GM23338 (cell line): Measurements from ENCODE around the gene EEF2K. TPM values are rescaled to one million over a fixed set of nuclear protein-coding genes. Genes with fewer than 3 reads are reported as not detected.

Experiments used
- ATAC-seq: fragments of 200-7000 bp; cut with Tn5 transposase; 3 replicates; pipeline ENCODE4 v1.9.1; 2020
- DNase-seq: peaks from one replicate; pipeline ENCODE4 v3.0.0-alpha.2; 2015; ENCODE audit warnings: low spot score
- H2AFZ ChIP-seq: fragments of 200-600 bp; sonication (generic); 2 replicates; pipeline ENCODE4 v1.8.0; 2016; ENCODE audit warnings: antibody characterized with exemption, mild to moderate bottlenecking, moderate library complexity
- H3F3A ChIP-seq: fragments of 200-600 bp; sonication (generic); replicated peaks from 2 replicates; pipeline ENCODE4 v1.8.0; 2017; ENCODE audit warnings: antibody characterized with exemption, mixed run types, low read depth
- H3K27ac ChIP-seq: fragments of 200-600 bp; sonication (generic); 2 replicates; pipeline ENCODE4 v1.6.1; 2016; ENCODE audit warnings: low read depth
- H3K27me3 ChIP-seq: fragments of 200-600 bp; sonication (generic); 2 replicates; pipeline ENCODE4 v1.8.0; 2016; ENCODE audit warnings: mild to moderate bottlenecking, mixed run types, moderate library complexity; ENCODE audit not compliant: insufficient read depth
- H3K36me3 ChIP-seq: fragments of 200-600 bp; sonication (generic); 2 replicates; pipeline ENCODE4 v1.8.0; 2016; ENCODE audit warnings: mild to moderate bottlenecking; ENCODE audit not compliant: insufficient read depth
- H3K4me1 ChIP-seq: fragments of 200-600 bp; sonication (generic); 2 replicates; pipeline ENCODE4 v1.8.0; 2016; ENCODE audit warnings: mild to moderate bottlenecking, moderate library complexity; ENCODE audit not compliant: insufficient read depth
- H3K4me2 ChIP-seq: fragments of 200-600 bp; sonication (generic); 2 replicates; pipeline ENCODE4 v1.7.1; 2017; ENCODE audit warnings: mixed run types
- H3K4me3 ChIP-seq: fragments of 200-600 bp; sonication (generic); 2 replicates; pipeline ENCODE4 v1.6.1; 2016; ENCODE audit warnings: mixed run types
- H3K79me2 ChIP-seq: fragments of 200-600 bp; sonication (generic); replicated peaks from 2 replicates; pipeline ENCODE4 v1.8.0; 2017; ENCODE audit warnings: mild to moderate bottlenecking; ENCODE audit not compliant: insufficient read depth
- H3K9me2 ChIP-seq: fragments of 200-600 bp; sonication (generic); 2 replicates; pipeline ENCODE4 v1.8.0; 2017; ENCODE audit not compliant: insufficient read depth
- H4K20me1 ChIP-seq: fragments of 200-600 bp; sonication (generic); replicated peaks from 2 replicates; pipeline ENCODE4 v1.8.0; 2017; ENCODE audit warnings: mild to moderate bottlenecking; ENCODE audit not compliant: insufficient read depth
- H3K27ac Mint-ChIP-seq: 2 replicates; pipeline ENCODE4 v1.8.0; 2020; ENCODE audit warnings: inconsistent platforms, mild to moderate bottlenecking, moderate library complexity, mixed read lengths
- H3K27me3 Mint-ChIP-seq: 3 replicates; pipeline ENCODE4 v1.8.0; 2022; ENCODE audit warnings: low read depth, mild to moderate bottlenecking, moderate library complexity, mixed read lengths, inconsistent platforms; ENCODE audit not compliant: insufficient read depth, poor library complexity
- H3K36me3 Mint-ChIP-seq: 3 replicates; pipeline ENCODE4 v1.8.0; 2021; ENCODE audit warnings: low read depth, mild to moderate bottlenecking, inconsistent platforms, moderate library complexity, mixed read lengths
- H3K4me1 Mint-ChIP-seq: 3 replicates; pipeline ENCODE4 v1.8.0; 2020; ENCODE audit warnings: mild to moderate bottlenecking, inconsistent platforms, mixed read lengths
- H3K4me3 Mint-ChIP-seq: 3 replicates; pipeline ENCODE4 v1.8.0; 2021; ENCODE audit warnings: moderate library complexity, mild to moderate bottlenecking, inconsistent platforms, mixed read lengths
- H3K9me3 Mint-ChIP-seq: 3 replicates; pipeline ENCODE4 v1.8.0; 2020; ENCODE audit warnings: moderate library complexity, mild to moderate bottlenecking, inconsistent platforms, mixed read lengths
- CTCF ChIP-seq, 2 experiments: fragments of 200-600 bp in 1 of 2; sonication (generic) in 1 of 2; conservative IDR thresholded peaks; 2 replicates each; pipeline versions ENCODE4 v1.5.1 to v1.6.1; 2016 to 2017; ENCODE audit warnings: antibody characterized with exemption in 2 of 2, low read depth in 2 of 2, mild to moderate bottlenecking in 2 of 2, moderate library complexity in 1 of 2
- ETS1 ChIP-seq: IDR thresholded peaks from 2 replicates; pipeline ENCODE4 v1.6.1; 2016; ENCODE audit warnings: antibody characterized with exemption
- EZH2 ChIP-seq: fragments of 200-600 bp; sonication (generic); IDR thresholded peaks from one replicate; pipeline ENCODE4 v1.8.0; 2017; ENCODE audit warnings: antibody characterized with exemption, mild to moderate bottlenecking, low read depth; ENCODE audit not compliant: unreplicated experiment
- NANOG ChIP-seq: IDR thresholded peaks from 2 replicates; pipeline ENCODE4 v1.6.1; 2016; ENCODE audit warnings: antibody characterized with exemption, borderline replicate concordance
- POLR2AphosphoS5 ChIP-seq: IDR thresholded peaks from 2 replicates; pipeline ENCODE4 v1.6.1; 2016; ENCODE audit warnings: antibody characterized with exemption, low read depth
- REST ChIP-seq: IDR thresholded peaks from one replicate; pipeline ENCODE4 v1.6.1; 2018; ENCODE audit warnings: antibody characterized with exemption; ENCODE audit not compliant: unreplicated experiment
- STAT1 ChIP-seq: IDR thresholded peaks from one replicate; pipeline ENCODE4 v1.6.1; 2016; ENCODE audit warnings: antibody characterized with exemption; ENCODE audit not compliant: unreplicated experiment
- ZNF114 ChIP-seq: fragments of 250-450 bp; sonication (Bioruptor Pico); IDR thresholded peaks from 2 replicates; pipeline ENCODE4 v1.5.0; 2020; ENCODE audit warnings: mild to moderate bottlenecking, moderate library complexity
- ZNF331 ChIP-seq: fragments of 250-450 bp; sonication (Bioruptor Pico); IDR thresholded peaks from 2 replicates; pipeline ENCODE4 v1.5.0; 2020; ENCODE audit warnings: low read depth, mild to moderate bottlenecking, moderate library complexity
- ZNF462 ChIP-seq: fragments of 250-450 bp; sonication (Bioruptor Pico); IDR thresholded peaks from 2 replicates; pipeline ENCODE4 v1.5.0; 2020; ENCODE audit warnings: mild to moderate bottlenecking, moderate library complexity
- polyA plus RNA-seq: library from polyadenylated mRNA; unstranded; fragments of >200 nt; fragmentation: Nextera tagmentation; extraction: Ambion mirVana; gene quantifications from 2 replicates; pipeline ENCODE4 v1.2.1, GENCODE V29; 2016
- total RNA-seq: library from RNA; depleted of rRNA; stranded (reverse); fragments of >200 nt; shearing (Covaris generic); gene quantifications from 2 replicates; pipeline ENCODE4 v1.2.3, GENCODE V29; 2014

EEF2K gene
- total and polyA plus RNA-seq, 2 experiments from 2014 or later: 5.4 to 23.9 TPM

GRCh38 chr16:22220069-22220440 is 14.0 kb downstream of the EEF2K start:
- Histone ChIP-seq H3K4me2 (no peak overlapping the region), H2AFZ (no peak overlapping the region), H3F3A (peaks cover 4% of the 10 kb centered on the region), H3K9me2 (no peaks in the 10 kb centered on the region), H3K27ac (no peak overlapping the region), H3K36me3 (no peaks in the 10 kb centered on the region), H3K27me3 (no peaks in the 10 kb centered on the region), H3K79me2 (peaks cover 42% of the 10 kb centered on the region), H3K4me1 (0 out of 2 replicates have a peak, but pooled peaks cover 3% of the 10 kb centered on the region), H4K20me1 (0 out of 2 replicates have a peak, but pooled peaks cover 4% of the 10 kb centered on the region), H3K4me3 (no peak overlapping the region)
- DNase-seq (no peak), ATAC-seq (no peak)
- TF ChIP-seq ZNF114 (CRISPR knock-in tag): no peak
- TF ChIP-seq ZNF331 (CRISPR knock-in tag): no peak
- TF ChIP-seq ETS1: no peak
- no peak for TF ChIP-seq POLR2AphosphoS5
- no peak for TF ChIP-seq STAT1
- no peak for TF ChIP-seq NANOG
- no peak for TF ChIP-seq EZH2
- TF ChIP-seq REST: no peak
- TF ChIP-seq CTCF (conservative IDR thresholded peaks at IDR 0.05; ENCODE audit: low read depth in 2 of 2): no peak
- no peak for TF ChIP-seq ZNF462 (CRISPR knock-in tag)
- H3K4me1 Mint-ChIP-seq: peaks cover 8% of the 10 kb centered on the region
- H3K27ac Mint-ChIP-seq: no peak overlapping the region
- no peak overlapping the region for H3K4me3 Mint-ChIP-seq
- H3K36me3 Mint-ChIP-seq: peaks cover 13% of the 10 kb centered on the region
- H3K27me3 Mint-ChIP-seq: no peaks in the 10 kb centered on the region
- no peaks in the 10 kb centered on the region for H3K9me3 Mint-ChIP-seq
